ENCODE measurements around the gene POC1A. TPM values are rescaled to one million over a fixed set of nuclear protein-coding genes. Genes with fewer than 3 reads are reported as not detected.

The POC1A gene
- total RNA-seq, 1 experiment from 2014 or later: 7.7 TPM

- in situ Hi-C loops (cut with HindIII; ENCODE audit: low pct_unique_long_range_greater_than_20kb, low sequenced_read_pairs): no loop called here
Measured at GRCh38 chr3:52084954-52085680, 69.1 kb downstream of the POC1A start.

DNA sequence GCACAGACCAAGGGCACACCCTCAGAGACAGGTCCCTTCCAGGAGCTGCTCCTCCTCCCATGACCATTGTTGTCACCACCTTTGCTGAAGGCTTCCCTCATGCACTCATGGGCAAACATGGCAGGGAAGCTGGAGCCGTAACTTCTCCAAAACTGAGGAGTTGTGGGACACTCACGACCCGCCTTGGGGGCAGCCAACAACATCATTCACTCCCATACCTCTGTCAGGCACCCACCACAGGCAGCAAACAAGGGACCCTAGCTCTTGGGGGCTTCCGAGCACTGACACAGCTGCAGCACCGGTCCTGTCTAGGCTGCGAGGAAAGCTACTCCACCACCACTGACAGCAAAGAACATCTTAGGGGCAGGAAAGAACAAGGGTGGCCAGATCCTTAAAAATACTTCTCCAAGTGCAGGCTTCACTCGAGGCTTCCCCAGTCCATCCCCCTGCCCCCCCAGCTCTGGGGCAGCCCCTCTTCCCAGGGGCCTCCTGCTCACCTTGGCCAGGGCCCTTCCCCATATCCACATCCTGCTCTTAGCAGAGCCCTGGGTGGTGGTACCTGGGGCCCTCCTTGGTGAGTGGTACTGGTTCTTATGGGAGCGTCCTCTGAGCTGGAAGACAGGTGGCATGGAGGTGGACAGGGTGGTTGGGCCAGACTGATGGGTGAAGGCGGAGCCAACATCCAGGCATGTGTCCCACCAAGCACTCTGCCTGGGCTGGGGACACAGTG, 69.8 kb downstream of the POC1A start:
- in situ Hi-C loops (cut with HindIII; ENCODE audit: low pct_unique_long_range_greater_than_20kb, low sequenced_read_pairs): no loop called here
- no peak for DNase-seq (ENCODE audit: low read depth, low spot score)

More at GRCh38 chr3:52084954-52085680, 69.1 kb downstream of the POC1A start:
- peak; percentile 30 for DNase-seq (ENCODE audit: low read depth, low spot score)

DNA sequence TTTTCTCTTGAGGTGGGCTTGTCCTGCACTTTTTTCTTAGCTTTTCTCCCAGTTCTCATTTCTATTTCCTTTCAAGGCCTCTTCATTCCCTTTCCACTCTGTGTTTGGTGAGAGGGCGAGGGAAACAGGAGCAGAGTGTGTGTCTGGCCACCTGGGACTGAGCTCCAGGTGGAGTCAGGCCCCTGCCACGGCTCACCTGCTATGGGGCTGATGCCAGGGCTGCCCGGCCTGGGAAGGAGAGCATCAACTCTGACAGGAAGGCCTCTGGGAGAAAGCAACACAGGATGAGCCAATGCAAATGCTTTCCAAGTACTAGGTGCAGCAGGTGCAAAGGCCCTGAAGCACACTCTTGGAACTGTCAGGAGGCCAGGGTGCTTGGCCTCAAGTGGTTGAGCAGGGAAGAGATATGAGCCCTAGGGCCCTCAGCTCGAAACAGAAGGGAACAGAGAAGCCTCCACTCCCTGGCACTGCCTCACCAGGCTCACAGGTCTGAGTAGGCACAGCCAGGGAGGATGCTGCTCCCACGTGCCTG, 70.6 kb downstream of the POC1A start:
- DNase-seq (ENCODE audit: low read depth, low spot score): no peak
- in situ Hi-C loops (cut with HindIII; ENCODE audit: low pct_unique_long_range_greater_than_20kb, low sequenced_read_pairs): no loop called here

GRCh38 chr3:52082951-52083350, 71.3 kb downstream of the POC1A start:
- no peak for DNase-seq (ENCODE audit: low read depth, low spot score)
- in situ Hi-C loops (cut with HindIII; ENCODE audit: low pct_unique_long_range_greater_than_20kb, low sequenced_read_pairs): no loop called here

GRCh38 chr3:52080830-52081719, 73.1 kb downstream of the POC1A start:
- no peak for DNase-seq (ENCODE audit: low read depth, low spot score)
- in situ Hi-C loops (cut with HindIII; ENCODE audit: low pct_unique_long_range_greater_than_20kb, low sequenced_read_pairs): no loop called here

- no peak for DNase-seq (ENCODE audit: low read depth, low spot score)
- in situ Hi-C loops (cut with HindIII; ENCODE audit: low pct_unique_long_range_greater_than_20kb, low sequenced_read_pairs): no loop called here
Measured at GRCh38 chr3:52079958-52080357, 74.3 kb downstream of the POC1A start.

DNA sequence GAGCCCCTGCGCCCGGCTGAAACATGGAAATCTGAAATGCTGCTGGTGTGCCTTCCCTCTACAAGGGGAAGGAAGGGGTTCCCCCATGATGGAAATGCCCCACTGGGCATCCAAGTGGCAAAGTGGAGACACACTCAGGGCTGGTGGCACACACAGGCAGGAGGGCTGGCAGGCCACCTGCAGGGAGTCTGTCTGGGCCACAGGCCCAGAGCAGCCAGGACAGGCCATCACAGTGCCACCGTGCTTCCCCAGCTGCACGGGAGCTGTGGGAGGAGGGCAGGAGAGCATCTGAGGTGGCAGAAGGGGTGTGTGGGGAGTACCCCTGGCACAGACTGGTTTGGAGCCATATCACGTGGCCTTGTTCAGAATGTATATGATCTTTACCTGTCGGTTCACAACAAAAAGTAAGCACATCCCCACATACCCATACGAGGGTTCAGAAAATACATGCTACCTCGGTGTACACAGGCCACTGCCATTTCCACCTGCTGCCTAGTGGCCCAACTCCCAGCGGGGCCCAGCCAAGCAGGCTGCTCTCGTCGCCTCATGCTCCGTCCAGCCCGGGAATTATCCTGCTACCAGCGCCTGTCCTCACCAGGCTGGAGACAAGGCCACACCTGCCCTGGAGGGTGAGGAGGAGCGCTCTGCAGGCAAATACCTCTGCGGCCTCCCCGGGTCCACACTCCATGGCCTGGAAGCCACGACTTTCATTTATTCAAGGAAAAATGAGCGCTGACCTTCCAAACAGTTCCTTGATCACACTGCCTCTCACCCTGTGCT, 75.3 kb downstream of the POC1A start:
- no peak for DNase-seq (ENCODE audit: low read depth, low spot score)
- in situ Hi-C loops (cut with HindIII; ENCODE audit: low pct_unique_long_range_greater_than_20kb, low sequenced_read_pairs): no loop called here

GRCh38 chr3:52077925-52078324, 76.3 kb downstream of the POC1A start:
- DNase-seq (ENCODE audit: low read depth, low spot score): peak; percentile 45
- in situ Hi-C loops (cut with HindIII; ENCODE audit: low pct_unique_long_range_greater_than_20kb, low sequenced_read_pairs): no loop called here

GRCh38 chr3:52076896-52077780, 77.1 kb downstream of the POC1A start:
- DNase-seq (ENCODE audit: low read depth, low spot score): no peak
- in situ Hi-C loops (cut with HindIII; ENCODE audit: low pct_unique_long_range_greater_than_20kb, low sequenced_read_pairs): no loop called here

DNA sequence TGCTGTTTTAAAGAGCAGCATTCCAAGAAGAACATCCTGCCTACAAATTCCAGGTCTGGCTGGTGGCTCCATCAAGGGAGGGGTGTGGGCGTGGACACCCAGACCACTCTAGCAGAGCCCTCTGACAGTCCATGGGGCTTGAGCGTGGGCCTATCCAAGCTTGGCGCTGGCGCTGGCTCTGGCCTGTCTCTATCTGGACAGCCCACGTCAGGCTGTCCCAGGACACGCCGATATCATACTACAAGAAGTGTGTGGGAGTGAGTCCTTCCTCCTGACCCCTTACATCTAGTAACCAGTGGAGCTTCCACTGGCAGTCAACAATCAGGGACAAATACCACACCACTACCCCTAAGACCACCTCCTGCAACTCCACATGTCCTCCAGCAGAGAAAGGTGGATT, 80.7 kb downstream of the POC1A start:
- in situ Hi-C loops (cut with HindIII; ENCODE audit: low pct_unique_long_range_greater_than_20kb, low sequenced_read_pairs): no loop called here
- DNase-seq (ENCODE audit: low read depth, low spot score): no peak

DNA sequence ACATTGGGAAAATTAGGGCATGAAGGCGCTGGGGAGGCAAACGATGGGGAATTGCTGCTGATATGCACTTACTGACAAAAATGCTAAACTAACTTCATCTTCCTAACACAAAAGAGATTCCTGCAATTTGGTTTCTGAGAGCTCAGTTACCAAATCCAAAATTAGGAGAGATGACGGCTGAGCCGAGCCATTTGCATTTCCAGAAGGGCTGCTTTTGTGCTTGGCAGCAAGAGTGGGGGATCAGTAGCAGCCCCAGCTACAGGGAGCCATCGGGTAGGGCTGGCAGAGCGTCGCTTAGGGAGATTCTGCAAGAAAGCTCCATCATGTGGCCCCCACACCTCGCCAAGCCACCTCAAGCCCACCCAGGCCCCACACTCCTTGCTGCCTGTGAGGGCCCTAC, 81.8 kb downstream of the POC1A start:
- in situ Hi-C loops (cut with HindIII; ENCODE audit: low pct_unique_long_range_greater_than_20kb, low sequenced_read_pairs): no loop called here
- no peak for DNase-seq (ENCODE audit: low read depth, low spot score)

- in situ Hi-C loops (cut with HindIII; ENCODE audit: low pct_unique_long_range_greater_than_20kb, low sequenced_read_pairs): no loop called here
- no peak for DNase-seq (ENCODE audit: low read depth, low spot score)
Measured at GRCh38 chr3:52072020-52072419, 82.2 kb downstream of the POC1A start.

- DNase-seq (ENCODE audit: low read depth, low spot score): peak; percentile 11
Measured at GRCh38 chr3:52070724-52071621, 83.2 kb downstream of the POC1A start.

GRCh38 chr3:52069855-52070254, 84.4 kb downstream of the POC1A start:
- DNase-seq (ENCODE audit: low read depth, low spot score): no peak
- in situ Hi-C loops (cut with HindIII; ENCODE audit: low pct_unique_long_range_greater_than_20kb, low sequenced_read_pairs): no loop called here

More at GRCh38 chr3:52070724-52071621, 83.2 kb downstream of the POC1A start:
- in situ Hi-C loops (cut with HindIII; ENCODE audit: low pct_unique_long_range_greater_than_20kb, low sequenced_read_pairs): no loop called here

- in situ Hi-C loops (cut with HindIII; ENCODE audit: low pct_unique_long_range_greater_than_20kb, low sequenced_read_pairs): no loop called here
- DNase-seq (ENCODE audit: low read depth, low spot score): no peak
Measured at GRCh38 chr3:52069135-52069534, 85.1 kb downstream of the POC1A start.
